ENCODE results near the gene RBM43.

- TF ChIP-seq CTCF (IDR thresholded peaks at IDR 0.05; ENCODE audit: low read depth, low read length, poor library complexity, severe bottlenecking) (peak; percentile 72), EZH2phosphoT487 (IDR thresholded peaks at IDR 0.05; ENCODE audit: borderline replicate concordance, low read length) (no peak)
Observed at GRCh38 chr2:151238527-151239487, 22.9 kb downstream of the RBM43 start.
